Right cardiac atrium (tissue), 5 donors: ENCODE measurements around the gene MECR. TPM values are rescaled to one million over a fixed set of nuclear protein-coding genes. Genes with fewer than 3 reads are reported as not detected.

Source experiments
- ATAC-seq, 2 donors: fragments of 200-7000 bp; cut with Tn5 transposase; one replicate each; pipeline versions ENCODE4 v1.8.0 to v1.9.1; 2020; ENCODE audit warnings: moderate library complexity in 2 of 2, mild to moderate bottlenecking in 1 of 2
- DNase-seq, 3 donors: peaks; one replicate each; pipeline ENCODE4 v3.0.0-alpha.2; 2020
- H3K27ac ChIP-seq: one replicate; pipeline ENCODE4 v1.5.1; 2013; ENCODE audit warnings: mild to moderate bottlenecking, low read length, control low read depth, moderate library complexity
- H3K27me3 ChIP-seq: one replicate; pipeline ENCODE4 v1.6.1; 2013; ENCODE audit not compliant: control insufficient read depth, insufficient read depth
- H3K4me1 ChIP-seq: one replicate; pipeline ENCODE4 v1.6.1; 2013; ENCODE audit warnings: low read length; ENCODE audit not compliant: control insufficient read depth, insufficient read depth
- H3K4me3 ChIP-seq: one replicate; pipeline ENCODE4 v1.5.1; 2013; ENCODE audit warnings: low read length, control low read depth
- H3K9me3 ChIP-seq: one replicate; pipeline ENCODE4 v1.6.1; 2013; ENCODE audit warnings: low read length; ENCODE audit not compliant: control insufficient read depth
- WGBS: extraction: QIAGEN DNeasy Blood & Tissue Kit; methylation state at CpG from one replicate; pipeline ENCODE4 v1.1.7; 2013; 5-methylcytosine and 5-hydroxymethylcytosine counted together
- intact Hi-C, 4 donors: fragments of 100-400 bp; cut with DNase I; formaldehyde crosslinking; loops; one replicate each; pipeline versions ENCODE4 v1.11.0 to v1.14.0; 2022 to 2023
- polyA plus RNA-seq: library from polyadenylated mRNA; stranded (reverse); fragments of 200-250 nt; gene quantifications from one replicate; pipeline ENCODE4 v1.2.3, GENCODE V29; 2013
- total RNA-seq, 4 donors: library from RNA; stranded (reverse); fragmentation: NEBNext Ultra II Directional; extraction: Animal tissue kit (Norgen Biotek cat#: 25700); gene quantifications; one replicate each; pipeline ENCODE4 v1.2.1, GENCODE V29; 2021
- donor health status: healthy with polysubstance abuse.
- donor health status: DM: no; HTN: yes; CAD: no.
- donor health status: DM: no; HTN: no; CAD: no.
- donor health status: DM: no; HTN: yes; CAD: no; lungs with severe emphysema.
- donor health status: DM: yes; HTN: yes; CAD: no.

The MECR gene
- total and polyA plus RNA-seq, 5 donors = 21.0 to 36.0 (median 27.6) TPM

DNA sequence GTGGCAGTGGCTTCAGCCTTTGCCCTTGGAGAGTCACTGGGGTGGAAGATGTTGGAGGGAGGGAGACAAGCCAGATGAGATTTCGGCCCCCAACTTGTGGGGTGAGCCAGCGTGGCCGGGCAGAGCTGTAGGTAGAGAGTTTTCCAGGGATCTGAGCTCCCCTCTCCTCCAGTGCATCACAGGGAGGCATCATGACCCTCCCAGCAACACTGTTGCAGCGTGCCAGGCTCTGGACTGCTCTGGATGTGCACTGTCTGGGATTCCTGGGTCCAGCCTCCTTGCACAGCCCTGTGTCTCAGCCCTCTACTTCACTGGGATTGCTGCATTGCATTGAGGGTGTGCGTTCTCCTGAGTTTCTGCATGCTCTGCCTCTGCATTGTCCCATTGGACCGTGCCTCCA, 14.5 kb upstream of the MECR start:
- WGBS = 86% methylated on average over 6 of the region's 6 CpGs
- Histone ChIP-seq H3K4me1 (no peaks in the 10 kb centered on the region), H3K27me3 (no peaks in the 10 kb centered on the region), H3K9me3 (no peaks in the 10 kb centered on the region), H3K4me3 (no peak overlapping the region), H3K27ac (no peak overlapping the region)
- ATAC-seq = no peak
- DNase-seq = no peak
- intact Hi-C loops = loop anchor here in 3 of 4 donors (10.0 kb wide), 5 partner anchors 100 to 1470 kb away; no protein-coding TSS in a partner anchor

DNA sequence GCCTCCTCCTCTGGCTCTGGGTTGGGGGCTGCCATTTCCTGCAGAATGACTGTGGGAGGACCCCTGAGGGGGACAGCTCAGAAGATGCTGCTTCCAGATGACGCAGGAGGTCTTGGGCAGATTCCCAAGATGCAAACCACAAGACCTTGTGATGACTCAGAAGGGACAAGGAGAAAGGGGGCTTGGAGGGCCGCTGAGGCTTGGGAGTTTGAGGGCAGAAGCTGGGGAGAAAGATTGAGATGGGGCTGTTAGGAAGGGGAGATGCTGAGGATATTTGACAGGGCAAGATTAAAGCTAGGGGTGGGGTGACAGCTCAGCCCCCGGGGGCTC, 13.1 kb upstream of the MECR start:
- no peak overlapping the region for H3K27ac ChIP-seq
- no peaks in the 10 kb centered on the region for H3K4me1 ChIP-seq
- WGBS = 54% methylated on average over 3 of the region's 3 CpGs
- intact Hi-C loops = loop anchor here in 3 of 4 donors (10.0 kb wide), 5 partner anchors 101 to 1471 kb away; no protein-coding TSS in a partner anchor
- H3K27me3 ChIP-seq = no peaks in the 10 kb centered on the region
- H3K4me3 ChIP-seq = no peak overlapping the region
- H3K9me3 ChIP-seq = no peaks in the 10 kb centered on the region
- no peak for ATAC-seq
- DNase-seq = no peak

DNA sequence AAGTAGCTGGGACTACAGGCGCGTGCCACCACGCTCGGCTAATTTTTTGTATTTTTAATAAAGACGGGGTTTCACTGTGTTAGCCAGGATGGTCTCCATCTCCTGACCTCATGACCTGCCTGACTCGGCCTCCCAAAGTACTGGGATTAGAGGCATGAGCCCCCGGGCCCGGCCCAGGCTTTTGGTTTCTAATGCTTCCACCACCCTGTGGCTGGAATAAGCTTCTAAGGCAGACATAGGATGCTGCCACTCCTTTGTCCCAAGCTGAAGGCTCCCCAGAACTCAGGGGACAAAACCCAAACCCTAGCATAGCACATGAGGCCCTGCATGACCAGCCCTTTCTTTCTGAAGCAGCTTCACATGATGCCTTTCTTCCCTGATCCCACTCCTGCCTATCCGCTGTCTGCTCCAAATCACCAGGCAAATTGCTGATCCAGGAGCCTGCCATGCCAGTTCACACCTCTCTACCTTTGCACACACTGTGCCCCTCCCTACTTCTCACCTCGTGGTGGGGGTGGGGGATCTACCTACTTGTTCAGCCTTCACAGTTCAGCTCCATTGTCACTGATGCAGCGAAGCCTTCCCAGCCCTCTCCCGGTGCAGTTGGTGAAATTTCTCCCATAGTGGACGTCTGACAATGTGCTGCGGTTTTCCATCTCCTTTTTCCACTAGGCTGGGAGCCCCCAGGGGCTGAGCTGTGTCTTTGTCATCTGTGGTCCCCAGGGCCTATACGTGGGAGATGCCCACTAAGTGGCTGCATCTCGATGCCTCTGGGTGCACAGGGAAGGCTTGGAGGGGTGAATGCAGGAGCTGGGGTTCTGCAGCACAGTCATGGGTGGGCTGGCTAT, 12.5 kb upstream of the MECR start:
- Histone ChIP-seq H3K4me3 (no peak overlapping the region), H3K27ac (no peak overlapping the region), H3K9me3 (no peaks in the 10 kb centered on the region), H3K4me1 (no peaks in the 10 kb centered on the region), H3K27me3 (no peaks in the 10 kb centered on the region)
- DNase-seq = no peak
- intact Hi-C loops = loop anchor here in 3 of 4 donors (10.0 kb wide), 5 partner anchors 102 to 1472 kb away; no protein-coding TSS in a partner anchor
- ATAC-seq = no peak
- WGBS = 78% methylated on average over 16 of the region's 16 CpGs

DNA sequence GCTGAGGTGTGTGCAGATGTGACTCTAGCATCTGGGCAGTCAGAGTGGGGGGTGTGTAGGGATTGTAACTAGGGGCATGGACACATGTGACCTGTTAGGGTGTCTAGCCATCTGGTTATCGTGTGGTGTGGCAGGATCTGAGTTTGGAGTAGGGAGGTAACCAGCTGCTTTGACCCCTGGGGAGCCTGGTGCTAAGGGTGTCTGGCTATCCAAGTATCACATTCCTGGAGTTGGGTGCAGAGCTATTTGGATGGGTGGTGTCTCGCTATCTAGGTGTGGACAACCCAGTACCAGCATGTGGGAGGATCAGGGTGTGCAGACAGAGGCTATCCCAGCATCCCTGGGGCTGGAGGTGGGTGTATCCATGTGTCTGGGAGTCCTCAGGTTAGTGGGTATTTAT, 10.3 kb upstream of the MECR start:
- H3K4me3 ChIP-seq = no peak overlapping the region
- WGBS = 85% methylated on average over 2 of the region's 2 CpGs
- no peaks in the 10 kb centered on the region for H3K4me1 ChIP-seq
- H3K9me3 ChIP-seq = no peaks in the 10 kb centered on the region
- ATAC-seq (no peak), DNase-seq (no peak)
- H3K27me3 ChIP-seq = no peaks in the 10 kb centered on the region
- H3K27ac ChIP-seq = no peak overlapping the region
- intact Hi-C loops = loop anchor here in 3 of 4 donors (10.0 kb wide), 5 partner anchors 104 to 1474 kb away; no protein-coding TSS in a partner anchor

DNA sequence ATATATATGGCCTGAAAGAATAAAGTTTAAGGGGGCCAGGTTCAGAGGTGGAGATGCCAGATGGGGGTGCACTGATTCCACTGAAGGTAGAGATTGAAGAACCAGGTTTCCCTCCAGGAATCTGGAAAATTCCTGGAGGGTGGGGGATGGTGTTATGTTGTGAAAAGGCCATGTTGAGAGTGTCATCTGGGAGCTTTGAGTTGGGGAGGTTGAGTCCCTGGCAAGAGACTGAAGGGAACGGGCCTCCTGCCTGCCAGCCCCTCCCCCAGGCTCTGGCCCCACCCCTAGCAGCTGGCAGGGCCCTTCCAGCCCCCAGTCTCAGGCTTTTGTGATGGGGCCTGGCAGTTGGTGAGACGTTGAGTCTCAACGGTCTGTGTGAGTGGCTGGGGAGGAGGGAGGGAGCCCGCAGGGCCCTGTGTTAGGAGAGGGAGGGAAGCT, 9.7 kb upstream of the MECR start:
- intact Hi-C loops = loop anchor here in 3 of 4 donors (10.0 kb wide), 5 partner anchors 104 to 1474 kb away; no protein-coding TSS in a partner anchor
- Histone ChIP-seq H3K4me1 (no peaks in the 10 kb centered on the region), H3K9me3 (no peaks in the 10 kb centered on the region), H3K27ac (no peak overlapping the region), H3K27me3 (no peaks in the 10 kb centered on the region), H3K4me3 (no peak overlapping the region)
- ATAC-seq = no peak
- DNase-seq = no peak
- WGBS = 42% methylated on average over 4 of the region's 4 CpGs

DNA sequence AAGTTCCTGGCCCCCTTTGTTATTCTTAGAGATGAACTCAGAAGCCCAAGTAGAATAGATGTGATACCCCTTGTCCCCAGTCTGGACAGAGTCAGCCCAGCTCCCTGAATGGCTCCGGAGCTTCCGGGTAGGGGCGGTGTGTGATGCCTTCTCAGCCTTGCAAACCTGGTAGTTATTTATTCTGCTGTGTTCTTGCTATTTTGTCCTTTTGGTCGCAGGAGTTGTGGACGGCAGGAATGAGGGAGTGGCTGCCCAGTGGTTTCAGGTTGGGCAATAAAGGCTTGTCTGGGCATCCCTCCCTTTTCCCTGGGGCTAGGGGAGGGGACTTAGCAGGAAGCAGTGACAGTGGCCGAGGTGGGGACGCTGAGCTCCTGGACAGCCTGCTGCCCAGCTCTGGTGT, 8.4 kb upstream of the MECR start:
- no peaks in the 10 kb centered on the region for H3K27me3 ChIP-seq
- DNase-seq = no peak
- intact Hi-C loops = loop anchor here in 3 of 4 donors (5.0 to 10.0 kb wide), 6 partner anchors 846 to 1476 kb away; no protein-coding TSS in a partner anchor
- H3K4me1 ChIP-seq = no peaks in the 10 kb centered on the region
- WGBS = 66% methylated on average over 7 of the region's 7 CpGs
- no peaks in the 10 kb centered on the region for H3K9me3 ChIP-seq
- H3K27ac ChIP-seq = no peak overlapping the region
- no peak for ATAC-seq
- no peak overlapping the region for H3K4me3 ChIP-seq

DNA sequence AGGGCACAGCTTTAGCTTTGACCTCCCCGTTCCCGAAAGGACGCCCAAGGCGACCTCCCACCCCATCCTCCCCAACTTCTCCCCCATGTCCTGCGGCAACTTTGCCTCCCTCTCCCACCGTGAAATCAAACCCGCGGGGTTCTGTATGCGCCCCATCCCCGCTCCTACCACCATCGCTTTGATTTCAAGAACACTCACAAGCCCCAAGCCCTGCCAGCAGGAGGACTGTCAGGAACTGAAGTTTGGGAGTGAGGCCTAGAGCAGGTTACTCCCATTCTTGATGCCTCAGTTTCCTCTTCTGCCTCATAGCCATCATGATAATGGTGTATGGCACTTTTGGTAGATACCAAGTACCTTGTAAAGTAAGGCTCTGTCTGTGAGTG, 7.9 kb upstream of the MECR start:
- WGBS = 46% methylated on average over 11 of the region's 11 CpGs
- ATAC-seq (no peak), DNase-seq (no peak)
- no peaks in the 10 kb centered on the region for H3K9me3 ChIP-seq
- intact Hi-C loops = loop anchor here in 3 of 4 donors (5.0 to 10.0 kb wide), 6 partner anchors 846 to 1476 kb away; no protein-coding TSS in a partner anchor
- no peaks in the 10 kb centered on the region for H3K4me1 ChIP-seq
- H3K4me3 ChIP-seq = peak overlapping the region; percentile 65
- H3K27ac ChIP-seq = no peak overlapping the region
- no peaks in the 10 kb centered on the region for H3K27me3 ChIP-seq

DNA sequence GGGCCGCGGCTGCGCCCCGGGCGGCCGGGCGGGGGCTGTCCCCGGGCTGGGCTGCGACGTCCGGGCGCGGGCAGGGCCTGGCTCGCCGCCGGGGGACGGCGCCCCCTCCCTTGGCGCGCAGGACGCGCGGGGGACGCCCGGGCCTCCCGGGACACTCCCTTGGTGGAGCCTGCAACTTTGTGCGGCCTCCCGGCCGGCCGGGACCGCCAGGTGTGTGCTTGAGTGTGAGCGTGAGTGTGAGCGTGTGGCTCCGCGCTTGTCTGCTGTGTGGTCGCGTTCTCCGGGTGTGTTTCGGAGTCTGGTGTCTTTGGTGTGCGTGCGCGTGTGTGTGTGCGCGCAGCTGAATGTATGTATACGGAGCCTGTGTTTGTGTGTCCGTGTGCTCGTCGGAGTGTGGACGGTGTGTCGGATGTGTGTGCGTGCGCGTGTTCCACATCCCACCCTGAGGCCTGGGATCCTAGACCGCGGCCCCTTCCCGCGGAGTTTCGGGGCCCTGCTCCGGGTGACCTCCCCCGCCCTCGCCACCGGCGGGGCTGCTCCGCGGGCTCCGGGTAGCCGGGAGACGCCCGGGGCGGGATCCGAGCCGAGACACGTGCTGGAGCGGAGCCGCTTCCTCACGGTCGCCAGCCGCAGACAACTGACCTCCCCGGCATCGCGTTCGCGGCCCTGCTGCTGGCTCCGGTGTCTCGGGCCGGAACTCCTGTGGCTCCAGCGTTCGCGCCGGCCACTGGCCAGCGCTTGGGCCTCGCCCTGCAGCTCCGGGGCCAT, 7.3 kb upstream of the MECR start:
- 2% methylated on average over 93 of the region's 93 CpGs for WGBS
- H3K4me1 ChIP-seq = no peaks in the 10 kb centered on the region
- H3K4me3 ChIP-seq = peak overlapping the region; percentile 65
- ATAC-seq (peak; percentile 32 to 38), DNase-seq (peak; percentile 60 to 85 (median 84))
- intact Hi-C loops = loop anchor here in 3 of 4 donors (2.0 to 10.0 kb wide), 7 partner anchors 847 to 1477 kb away; no protein-coding TSS in a partner anchor
- H3K27me3 ChIP-seq = no peaks in the 10 kb centered on the region
- no peaks in the 10 kb centered on the region for H3K9me3 ChIP-seq
- H3K27ac ChIP-seq = peak overlapping the region; percentile 40

DNA sequence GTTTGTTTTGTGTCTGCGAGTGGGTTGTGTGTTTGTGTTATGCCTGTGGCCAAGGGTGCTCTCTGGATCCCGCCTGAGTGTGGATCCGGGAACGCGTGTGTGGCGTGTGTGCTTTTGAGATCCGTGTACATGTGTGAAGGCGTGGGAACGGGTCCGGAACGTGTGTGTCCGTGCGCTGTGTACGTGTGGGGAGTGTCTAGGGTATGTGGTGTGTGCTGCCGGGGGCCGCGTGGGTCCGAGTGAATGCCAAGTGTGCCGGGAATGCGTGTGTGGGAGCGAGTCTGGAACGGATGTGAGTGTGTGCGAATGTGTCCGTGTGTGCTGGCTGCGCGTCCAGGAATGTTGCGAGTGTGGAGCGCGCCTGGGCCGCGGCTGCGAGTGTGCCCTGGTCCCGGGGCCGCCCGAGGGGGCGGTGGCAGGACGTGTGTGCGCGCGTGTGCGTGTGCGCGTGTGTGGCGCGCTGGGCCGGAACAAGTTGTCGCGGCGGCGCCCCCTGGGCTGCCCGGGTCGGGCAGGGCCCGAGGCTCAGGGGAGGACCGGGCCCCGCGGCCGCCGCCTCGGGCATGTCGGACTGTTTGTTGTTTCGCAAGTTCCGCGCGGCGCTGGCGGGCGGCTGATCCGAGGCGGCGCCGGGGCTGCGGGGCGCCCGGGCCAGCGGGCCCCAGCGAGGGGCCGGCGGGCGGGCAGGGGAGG, 6.5 kb upstream of the MECR start:
- Histone ChIP-seq H3K27me3 (no peaks in the 10 kb centered on the region), H3K4me3 (peak overlapping the region; percentile 65), H3K9me3 (no peaks in the 10 kb centered on the region), H3K27ac (peak overlapping the region; percentile 0), H3K4me1 (no peaks in the 10 kb centered on the region)
- intact Hi-C loops = loop anchor here in 3 of 4 donors (2.0 to 10.0 kb wide), 7 partner anchors 848 to 1478 kb away; no protein-coding TSS in a partner anchor
- peak; percentile 64 to 88 (median 84) for DNase-seq
- WGBS = under 1% methylated on average over 79 of the region's 79 CpGs
- ATAC-seq = peak; percentile 65

DNA sequence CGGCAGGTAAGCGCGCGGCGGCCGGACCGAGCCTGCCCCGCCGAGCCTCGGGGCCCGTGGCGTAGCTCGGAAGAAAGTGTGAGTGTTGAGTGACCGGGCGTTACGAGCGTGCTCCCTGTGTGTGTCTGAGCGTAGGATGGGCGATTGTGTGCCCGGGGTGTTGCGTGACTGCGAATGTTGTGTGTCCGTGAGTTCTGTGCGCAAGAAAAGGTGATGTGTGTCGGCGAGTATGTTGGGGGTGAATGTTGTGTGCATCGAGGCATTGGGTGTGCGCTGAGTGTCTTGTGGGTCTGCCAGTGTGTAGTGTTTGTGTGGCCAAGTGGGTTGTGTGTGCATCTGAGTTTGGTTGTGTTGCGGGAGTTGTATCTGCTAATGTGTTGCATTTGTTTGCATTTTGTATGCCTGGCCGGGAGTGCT, 6.0 kb upstream of the MECR start:
- DNase-seq (no peak), ATAC-seq (no peak)
- H3K27me3 ChIP-seq = no peaks in the 10 kb centered on the region
- H3K4me1 ChIP-seq = no peaks in the 10 kb centered on the region
- no peaks in the 10 kb centered on the region for H3K9me3 ChIP-seq
- H3K27ac ChIP-seq = no peak overlapping the region
- WGBS = under 1% methylated on average over 30 of the region's 30 CpGs
- intact Hi-C loops = loop anchor here in 3 of 4 donors (2.0 to 10.0 kb wide), 7 partner anchors 848 to 1478 kb away; no protein-coding TSS in a partner anchor
- peak overlapping the region; percentile 65 for H3K4me3 ChIP-seq
